Lung (tissue), 12 donors: ENCODE results near the gene MYO16. TPM values are rescaled to one million over a fixed set of nuclear protein-coding genes. Genes with fewer than 3 reads are reported as not detected.

Source experiments
- ATAC-seq: fragments of 200-7000 bp; cut with Tn5 transposase; one replicate; pipeline ENCODE4 v1.9.1; 2020; ENCODE audit warnings: moderate number of reproducible peaks; ENCODE audit not compliant: insufficient read depth, low FRiP score
- DNase-seq, 3 donors: peaks; one replicate each; pipeline ENCODE4 v3.0.0-alpha.2; 2013 to 2017
- H3K27ac ChIP-seq, 2 donors: one replicate each; pipeline ENCODE4 v1.5.1; 2013; ENCODE audit warnings: mild to moderate bottlenecking in 2 of 2, moderate library complexity in 2 of 2, control low read depth in 1 of 2, inconsistent platforms in 1 of 2, low read depth in 1 of 2, low read length in 1 of 2
- H3K27me3 ChIP-seq, 3 donors: one replicate each; pipeline ENCODE4 v1.5.1; 2013; ENCODE audit warnings: low read length in 2 of 3; ENCODE audit not compliant: control insufficient read depth in 3 of 3, insufficient read depth in 3 of 3
- H3K36me3 ChIP-seq, 4 donors: one replicate each; pipeline ENCODE4 v1.5.1; 2013; ENCODE audit warnings: low read length in 4 of 4, mild to moderate bottlenecking in 1 of 4, moderate library complexity in 1 of 4; ENCODE audit not compliant: control insufficient read depth in 4 of 4, insufficient read depth in 4 of 4
- H3K4me1 ChIP-seq, 5 donors: one replicate each; pipeline ENCODE4 v1.5.1; 2013; ENCODE audit warnings: low read length in 5 of 5, mild to moderate bottlenecking in 2 of 5, moderate library complexity in 1 of 5; ENCODE audit not compliant: control insufficient read depth in 5 of 5, insufficient read depth in 5 of 5
- H3K4me3 ChIP-seq: one replicate; pipeline ENCODE4 v1.5.1; 2013; ENCODE audit warnings: mild to moderate bottlenecking, control low read depth, moderate library complexity
- H3K9ac ChIP-seq, 2 donors: one replicate each; pipeline ENCODE4 v1.5.1; 2013; ENCODE audit warnings: low read length in 2 of 2, control low read depth in 1 of 2; ENCODE audit not compliant: insufficient read depth in 1 of 2
- H3K9me3 ChIP-seq, 4 donors: one replicate each; pipeline ENCODE4 v1.5.1; 2013; ENCODE audit warnings: low read length in 3 of 4, mild to moderate bottlenecking in 1 of 4, moderate library complexity in 1 of 4; ENCODE audit not compliant: control insufficient read depth in 4 of 4, insufficient read depth in 3 of 4
- WGBS, 2 donors: extraction: QIAGEN DNeasy Blood & Tissue Kit; methylation state at CpG; one replicate each; pipeline ENCODE4 v1.1.7; 2013; 5-methylcytosine and 5-hydroxymethylcytosine counted together
- polyA plus RNA-seq, 2 donors: library from polyadenylated mRNA; stranded (reverse); fragments of 200-250 nt; gene quantifications; one replicate each; pipeline ENCODE4 v1.2.1, GENCODE V29; 2013
- total RNA-seq, 2 donors: library from RNA; depleted of rRNA in 1 of 2; stranded (reverse); fragments of >200 nt in 1 of 2; gene quantifications; one replicate each; pipeline ENCODE4 v1.2.1, GENCODE V29; 2014 to 2021
- TF ChIP-seq, protein P1 (sequence below): IDR thresholded peaks from 2 replicates; pipeline ENCODE4 v1.5.1; 2012; ENCODE audit warnings: mild to moderate bottlenecking; ENCODE audit errors: control extremely low read depth, extremely low read depth
- donor health status: control.
- donor health status: control.
- donor health status: Bipolar disorder and iron deficiency.
- donor health status: healthy.
- donor health status: DM: yes; HTN: yes; CAD: no.

The MYO16 gene
- total and polyA plus RNA-seq, 4 donors = 0.12 to 13.8 (median 0.88) TPM

DNA sequence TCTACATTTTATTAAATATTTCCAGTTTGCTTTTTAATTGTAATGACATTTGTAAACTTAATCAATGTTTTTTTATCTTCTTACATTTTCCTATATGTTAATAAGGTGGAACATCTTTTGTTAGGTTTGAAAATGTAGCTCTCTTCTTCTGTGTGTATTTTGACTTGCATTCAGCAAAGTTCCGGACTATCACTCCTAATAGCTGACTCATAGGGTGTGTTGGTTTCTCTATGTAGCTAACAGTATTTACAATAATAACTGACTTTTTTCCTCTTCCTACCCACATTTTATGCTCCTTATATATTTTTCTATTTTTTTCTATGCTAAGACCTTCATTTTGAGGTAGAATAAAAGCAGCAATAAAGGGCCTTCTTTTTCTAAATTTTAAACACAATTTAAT, 28.1 kb downstream of the MYO16 start:
- no peak overlapping the region for H3K27ac ChIP-seq
- H3K4me1 ChIP-seq = no peaks in the 10 kb centered on the region
- H3K36me3 ChIP-seq = no peaks in the 10 kb centered on the region
- H3K9ac ChIP-seq = no peak overlapping the region
- WGBS, 2 donors = 90 to 98% methylated on average over 1 of the region's 1 CpG
- DNase-seq = no peak
- no peak overlapping the region for H3K4me3 ChIP-seq
- ATAC-seq = no peak
- H3K27me3 ChIP-seq = no peaks in the 10 kb centered on the region
- H3K9me3 ChIP-seq = peaks cover 0 to 9% (median under 1%) of the 10 kb centered on the region in 4 donors
- TF ChIP-seq, protein P1, sequence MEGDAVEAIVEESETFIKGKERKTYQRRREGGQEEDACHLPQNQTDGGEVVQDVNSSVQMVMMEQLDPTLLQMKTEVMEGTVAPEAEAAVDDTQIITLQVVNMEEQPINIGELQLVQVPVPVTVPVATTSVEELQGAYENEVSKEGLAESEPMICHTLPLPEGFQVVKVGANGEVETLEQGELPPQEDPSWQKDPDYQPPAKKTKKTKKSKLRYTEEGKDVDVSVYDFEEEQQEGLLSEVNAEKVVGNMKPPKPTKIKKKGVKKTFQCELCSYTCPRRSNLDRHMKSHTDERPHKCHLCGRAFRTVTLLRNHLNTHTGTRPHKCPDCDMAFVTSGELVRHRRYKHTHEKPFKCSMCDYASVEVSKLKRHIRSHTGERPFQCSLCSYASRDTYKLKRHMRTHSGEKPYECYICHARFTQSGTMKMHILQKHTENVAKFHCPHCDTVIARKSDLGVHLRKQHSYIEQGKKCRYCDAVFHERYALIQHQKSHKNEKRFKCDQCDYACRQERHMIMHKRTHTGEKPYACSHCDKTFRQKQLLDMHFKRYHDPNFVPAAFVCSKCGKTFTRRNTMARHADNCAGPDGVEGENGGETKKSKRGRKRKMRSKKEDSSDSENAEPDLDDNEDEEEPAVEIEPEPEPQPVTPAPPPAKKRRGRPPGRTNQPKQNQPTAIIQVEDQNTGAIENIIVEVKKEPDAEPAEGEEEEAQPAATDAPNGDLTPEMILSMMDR = no peak

DNA sequence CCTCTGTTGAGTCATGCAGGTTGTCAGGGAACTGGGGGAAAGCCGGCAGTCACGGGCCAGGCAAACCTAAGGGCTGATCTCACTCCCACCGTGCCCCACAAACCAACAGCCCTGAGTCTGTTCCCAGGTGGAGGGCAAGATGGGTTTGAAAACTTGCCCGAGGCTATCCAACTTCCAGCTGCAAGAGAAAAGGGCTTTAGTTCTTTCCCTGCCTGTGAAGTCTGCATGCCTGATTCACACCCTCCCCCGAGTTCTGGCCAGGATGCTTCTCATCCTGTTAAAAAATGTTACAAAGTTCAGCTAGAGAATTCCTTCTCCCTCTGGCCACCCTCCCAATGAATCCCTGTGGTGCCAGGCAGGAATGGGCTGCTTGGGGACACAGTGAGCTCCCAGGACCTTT, 33.1 kb downstream of the MYO16 start:
- H3K9ac ChIP-seq = no peak overlapping the region

DNA sequence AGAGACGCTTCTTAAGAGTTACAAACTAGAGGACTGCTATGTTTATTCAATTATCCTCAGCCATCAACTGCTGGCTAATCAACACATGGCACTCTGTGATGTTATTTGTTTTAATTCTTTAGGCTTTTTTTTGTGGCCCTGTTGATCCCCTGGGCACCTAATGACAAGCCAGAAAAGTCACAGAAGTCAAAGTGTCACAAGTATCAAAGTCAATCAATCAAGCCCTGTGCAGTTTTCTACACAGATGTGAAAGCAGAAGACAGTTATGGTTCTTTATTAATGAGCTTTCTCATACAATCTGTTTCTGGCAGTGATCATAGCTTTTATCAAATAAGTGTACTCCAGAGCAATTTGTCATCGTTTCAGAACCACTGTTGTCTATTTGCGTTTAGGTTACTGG, 34.3 kb downstream of the MYO16 start:
- H3K27ac ChIP-seq = no peak overlapping the region
- 73 to 82% methylated on average over 3 of the region's 3 CpGs for WGBS, 2 donors
- no peak overlapping the region for H3K9ac ChIP-seq
- H3K27me3 ChIP-seq = no peaks in the 10 kb centered on the region
- H3K9me3 ChIP-seq = peaks cover 0 to 13% (median 5%) of the 10 kb centered on the region in 4 donors
- TF ChIP-seq, protein P1 = no peak
- no peaks in the 10 kb centered on the region for H3K4me1 ChIP-seq
- H3K4me3 ChIP-seq = no peak overlapping the region
- ATAC-seq (no peak), DNase-seq (no peak)
- no peaks in the 10 kb centered on the region for H3K36me3 ChIP-seq

More for the DNA sequence above, 33.1 kb downstream of the MYO16 start:
- H3K9me3 ChIP-seq = peaks cover 0 to 9% (median 2%) of the 10 kb centered on the region in 4 donors
- ATAC-seq (no peak), DNase-seq (no peak)
- TF ChIP-seq, protein P1 = no peak
- no peak overlapping the region for H3K27ac ChIP-seq
- 88 to 95% methylated on average over 5 of the region's 5 CpGs for WGBS, 2 donors
- no peaks in the 10 kb centered on the region for H3K36me3 ChIP-seq
- no peaks in the 10 kb centered on the region for H3K27me3 ChIP-seq
- no peaks in the 10 kb centered on the region for H3K4me1 ChIP-seq
- no peak overlapping the region for H3K4me3 ChIP-seq

DNA sequence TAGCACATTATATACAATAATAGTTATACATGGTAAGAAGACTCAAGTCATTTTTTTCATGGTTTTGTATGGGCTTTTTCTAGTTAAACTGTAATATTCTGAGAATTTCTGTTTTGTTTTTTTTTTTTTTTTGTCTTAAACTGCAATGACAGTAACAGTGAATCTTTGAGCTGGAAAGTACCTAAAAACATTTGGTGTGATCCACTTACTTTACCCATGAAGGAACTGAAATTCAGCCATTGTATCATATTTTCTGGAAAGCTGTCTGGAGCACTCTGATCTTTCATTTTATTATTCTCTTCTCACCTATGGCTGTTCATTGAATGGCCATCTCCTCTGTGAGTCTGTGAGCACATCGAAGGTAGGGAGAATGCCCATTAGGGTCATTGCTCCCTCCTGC, 37.8 kb downstream of the MYO16 start:
- Histone ChIP-seq H3K4me1 (no peaks in the 10 kb centered on the region), H3K27me3 (no peaks in the 10 kb centered on the region), H3K9me3 (peaks cover 0 to 21% (median 5%) of the 10 kb centered on the region in 4 donors), H3K9ac (no peak overlapping the region), H3K27ac (no peak overlapping the region), H3K4me3 (no peak overlapping the region), H3K36me3 (no peaks in the 10 kb centered on the region)
- TF ChIP-seq, protein P1 = no peak
- WGBS, 2 donors = 85 to 89% methylated on average over 1 of the region's 1 CpG
- ATAC-seq (no peak), DNase-seq (no peak)
